ENCODE data around the gene RASAL2. TPM values are rescaled to one million over a fixed set of nuclear protein-coding genes. Genes with fewer than 3 reads are reported as not detected.

Gene RASAL2
- total and polyA plus RNA-seq, 2 of the 13 experiments (the other 11 are each of a cell fraction or from before 2014, with no cell fraction given) = 5.4 to 5.9 TPM

DNA sequence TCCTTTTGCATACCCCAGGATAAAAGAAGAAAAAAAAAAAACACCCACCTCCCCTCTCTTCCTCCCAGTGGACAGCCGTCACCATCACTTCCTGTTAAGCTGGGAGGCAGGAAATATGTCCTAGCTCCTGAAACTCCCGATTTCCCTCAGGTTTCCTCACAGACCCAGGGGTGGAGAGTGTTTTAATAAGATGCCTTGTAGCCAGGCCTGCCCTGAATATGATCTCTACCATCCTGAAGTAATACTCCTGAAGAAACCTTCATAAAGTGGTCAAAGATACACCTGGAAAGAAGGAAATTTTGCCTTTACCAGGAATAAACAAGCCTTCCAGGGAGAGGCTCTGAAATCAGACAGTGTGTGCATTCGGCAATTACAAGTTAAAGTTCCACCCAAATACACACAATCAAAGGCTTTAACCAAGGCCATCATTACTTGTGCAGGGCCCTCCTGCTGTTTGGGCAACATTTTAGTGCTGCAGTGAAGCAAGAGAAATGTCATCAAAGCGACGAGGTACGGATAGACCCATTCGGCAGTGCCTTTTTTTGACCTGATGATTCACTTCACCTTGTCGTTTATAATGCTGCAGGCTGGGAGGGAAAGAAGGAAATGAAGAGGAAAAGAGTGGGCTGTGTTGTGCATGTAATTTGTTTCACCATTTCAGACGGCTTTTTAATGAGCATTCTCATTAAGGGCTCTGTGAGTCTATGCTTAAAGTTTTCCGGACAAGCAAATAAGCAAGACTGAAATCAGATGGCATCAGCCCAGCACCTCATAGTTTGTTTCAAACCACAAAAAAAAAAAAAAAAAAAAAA lies 41.0 kb upstream of the RASAL2 start (continued):
- TF ChIP-seq, protein P1, sequence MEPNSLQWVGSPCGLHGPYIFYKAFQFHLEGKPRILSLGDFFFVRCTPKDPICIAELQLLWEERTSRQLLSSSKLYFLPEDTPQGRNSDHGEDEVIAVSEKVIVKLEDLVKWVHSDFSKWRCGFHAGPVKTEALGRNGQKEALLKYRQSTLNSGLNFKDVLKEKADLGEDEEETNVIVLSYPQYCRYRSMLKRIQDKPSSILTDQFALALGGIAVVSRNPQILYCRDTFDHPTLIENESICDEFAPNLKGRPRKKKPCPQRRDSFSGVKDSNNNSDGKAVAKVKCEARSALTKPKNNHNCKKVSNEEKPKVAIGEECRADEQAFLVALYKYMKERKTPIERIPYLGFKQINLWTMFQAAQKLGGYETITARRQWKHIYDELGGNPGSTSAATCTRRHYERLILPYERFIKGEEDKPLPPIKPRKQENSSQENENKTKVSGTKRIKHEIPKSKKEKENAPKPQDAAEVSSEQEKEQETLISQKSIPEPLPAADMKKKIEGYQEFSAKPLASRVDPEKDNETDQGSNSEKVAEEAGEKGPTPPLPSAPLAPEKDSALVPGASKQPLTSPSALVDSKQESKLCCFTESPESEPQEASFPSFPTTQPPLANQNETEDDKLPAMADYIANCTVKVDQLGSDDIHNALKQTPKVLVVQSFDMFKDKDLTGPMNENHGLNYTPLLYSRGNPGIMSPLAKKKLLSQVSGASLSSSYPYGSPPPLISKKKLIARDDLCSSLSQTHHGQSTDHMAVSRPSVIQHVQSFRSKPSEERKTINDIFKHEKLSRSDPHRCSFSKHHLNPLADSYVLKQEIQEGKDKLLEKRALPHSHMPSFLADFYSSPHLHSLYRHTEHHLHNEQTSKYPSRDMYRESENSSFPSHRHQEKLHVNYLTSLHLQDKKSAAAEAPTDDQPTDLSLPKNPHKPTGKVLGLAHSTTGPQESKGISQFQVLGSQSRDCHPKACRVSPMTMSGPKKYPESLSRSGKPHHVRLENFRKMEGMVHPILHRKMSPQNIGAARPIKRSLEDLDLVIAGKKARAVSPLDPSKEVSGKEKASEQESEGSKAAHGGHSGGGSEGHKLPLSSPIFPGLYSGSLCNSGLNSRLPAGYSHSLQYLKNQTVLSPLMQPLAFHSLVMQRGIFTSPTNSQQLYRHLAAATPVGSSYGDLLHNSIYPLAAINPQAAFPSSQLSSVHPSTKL (CRISPR knock-in tag; IDR thresholded peaks at IDR 0.05) = peak; percentile 85
- TF ChIP-seq GFI1 (CRISPR knock-in tag; IDR thresholded peaks at IDR 0.05; ENCODE audit: borderline replicate concordance) (no peak), ARNTL (CRISPR knock-in tag; IDR thresholded peaks at IDR 0.05) (no peak), NR2C2 (CRISPR knock-in tag; IDR thresholded peaks at IDR 0.05; ENCODE audit: borderline replicate concordance) (no peak; the same call in 1 of the 2 replicates), KDM1A (CRISPR knock-in tag; IDR thresholded peaks at IDR 0.05) (no peak), ZNF891 (CRISPR knock-in tag; IDR thresholded peaks at IDR 0.05) (no peak), KLF16 (CRISPR knock-in tag; IDR thresholded peaks at IDR 0.05) (no peak), ZNF230 (CRISPR knock-in tag; IDR thresholded peaks at IDR 0.05) (no peak), ZNF644 (CRISPR knock-in tag; IDR thresholded peaks at IDR 0.05; ENCODE audit: low read depth) (peak; percentile 72), ZNF773 (CRISPR knock-in tag; IDR thresholded peaks at IDR 0.05; ENCODE audit: borderline replicate concordance) (no peak), ZNF101 (CRISPR knock-in tag; IDR thresholded peaks at IDR 0.05; ENCODE audit: borderline replicate concordance, low read depth) (no peak), ZNF660 (CRISPR knock-in tag; IDR thresholded peaks at IDR 0.05; ENCODE audit: borderline replicate concordance, low read depth) (no peak), EHMT2 (IDR thresholded peaks at IDR 0.05; ENCODE audit: borderline replicate concordance, low read depth, low read length) (peak; percentile 35; the same call in 1 of the 2 replicates), EP300 (IDR thresholded peaks at IDR 0.05; ENCODE audit: low read depth in 2 of 2, low read length in 2 of 2) (peak in 1 of 2 experiments; percentile 78; a peak in 2 of 4 replicates), EP300 (CRISPR knock-in tag; IDR thresholded peaks at IDR 0.05; ENCODE audit: borderline replicate concordance) (peak; percentile 77; the same call in 1 of the 2 replicates), KLF9 (CRISPR knock-in tag; IDR thresholded peaks at IDR 0.05; ENCODE audit: low read depth) (no peak)
- TF ChIP-seq, protein P2, sequence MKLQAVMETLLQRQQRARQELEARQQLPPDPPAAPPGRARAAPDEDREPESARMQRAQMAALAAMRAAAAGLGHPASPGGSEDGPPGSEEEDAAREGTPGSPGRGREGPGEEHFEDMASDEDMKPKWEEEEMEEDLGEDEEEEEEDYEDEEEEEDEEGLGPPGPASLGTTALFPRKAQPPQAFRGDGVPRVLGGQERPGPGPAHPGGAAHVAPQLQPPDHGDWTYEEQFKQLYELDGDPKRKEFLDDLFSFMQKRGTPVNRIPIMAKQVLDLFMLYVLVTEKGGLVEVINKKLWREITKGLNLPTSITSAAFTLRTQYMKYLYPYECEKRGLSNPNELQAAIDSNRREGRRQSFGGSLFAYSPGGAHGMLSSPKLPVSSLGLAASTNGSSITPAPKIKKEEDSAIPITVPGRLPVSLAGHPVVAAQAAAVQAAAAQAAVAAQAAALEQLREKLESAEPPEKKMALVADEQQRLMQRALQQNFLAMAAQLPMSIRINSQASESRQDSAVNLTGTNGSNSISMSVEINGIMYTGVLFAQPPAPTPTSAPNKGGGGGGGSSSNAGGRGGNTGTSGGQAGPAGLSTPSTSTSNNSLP (IDR thresholded peaks at IDR 0.05; ENCODE audit: low read depth, low read length) = peak; percentile 73
- TF ChIP-seq, protein P3, sequence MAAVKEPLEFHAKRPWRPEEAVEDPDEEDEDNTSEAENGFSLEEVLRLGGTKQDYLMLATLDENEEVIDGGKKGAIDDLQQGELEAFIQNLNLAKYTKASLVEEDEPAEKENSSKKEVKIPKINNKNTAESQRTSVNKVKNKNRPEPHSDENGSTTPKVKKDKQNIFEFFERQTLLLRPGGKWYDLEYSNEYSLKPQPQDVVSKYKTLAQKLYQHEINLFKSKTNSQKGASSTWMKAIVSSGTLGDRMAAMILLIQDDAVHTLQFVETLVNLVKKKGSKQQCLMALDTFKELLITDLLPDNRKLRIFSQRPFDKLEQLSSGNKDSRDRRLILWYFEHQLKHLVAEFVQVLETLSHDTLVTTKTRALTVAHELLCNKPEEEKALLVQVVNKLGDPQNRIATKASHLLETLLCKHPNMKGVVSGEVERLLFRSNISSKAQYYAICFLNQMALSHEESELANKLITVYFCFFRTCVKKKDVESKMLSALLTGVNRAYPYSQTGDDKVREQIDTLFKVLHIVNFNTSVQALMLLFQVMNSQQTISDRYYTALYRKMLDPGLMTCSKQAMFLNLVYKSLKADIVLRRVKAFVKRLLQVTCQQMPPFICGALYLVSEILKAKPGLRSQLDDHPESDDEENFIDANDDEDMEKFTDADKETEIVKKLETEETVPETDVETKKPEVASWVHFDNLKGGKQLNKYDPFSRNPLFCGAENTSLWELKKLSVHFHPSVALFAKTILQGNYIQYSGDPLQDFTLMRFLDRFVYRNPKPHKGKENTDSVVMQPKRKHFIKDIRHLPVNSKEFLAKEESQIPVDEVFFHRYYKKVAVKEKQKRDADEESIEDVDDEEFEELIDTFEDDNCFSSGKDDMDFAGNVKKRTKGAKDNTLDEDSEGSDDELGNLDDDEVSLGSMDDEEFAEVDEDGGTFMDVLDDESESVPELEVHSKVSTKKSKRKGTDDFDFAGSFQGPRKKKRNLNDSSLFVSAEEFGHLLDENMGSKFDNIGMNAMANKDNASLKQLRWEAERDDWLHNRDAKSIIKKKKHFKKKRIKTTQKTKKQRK (IDR thresholded peaks at IDR 0.05; ENCODE audit: low read length) = no peak
- TF ChIP-seq, protein P4, sequence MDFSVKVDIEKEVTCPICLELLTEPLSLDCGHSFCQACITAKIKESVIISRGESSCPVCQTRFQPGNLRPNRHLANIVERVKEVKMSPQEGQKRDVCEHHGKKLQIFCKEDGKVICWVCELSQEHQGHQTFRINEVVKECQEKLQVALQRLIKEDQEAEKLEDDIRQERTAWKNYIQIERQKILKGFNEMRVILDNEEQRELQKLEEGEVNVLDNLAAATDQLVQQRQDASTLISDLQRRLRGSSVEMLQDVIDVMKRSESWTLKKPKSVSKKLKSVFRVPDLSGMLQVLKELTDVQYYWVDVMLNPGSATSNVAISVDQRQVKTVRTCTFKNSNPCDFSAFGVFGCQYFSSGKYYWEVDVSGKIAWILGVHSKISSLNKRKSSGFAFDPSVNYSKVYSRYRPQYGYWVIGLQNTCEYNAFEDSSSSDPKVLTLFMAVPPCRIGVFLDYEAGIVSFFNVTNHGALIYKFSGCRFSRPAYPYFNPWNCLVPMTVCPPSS (IDR thresholded peaks at IDR 0.05) = no peak

Data from HepG2 (cell line).